HEK293T (cell line): ENCODE measurements around the gene RGS14.

Experiments used
- CTCF ChIA-PET: fragments of 350-600 bp; formaldehyde crosslinking; extraction: SDS; loops from one replicate; lab custom pipeline; 2021; ENCODE audit warnings: antibody characterized with exemption, inconsistent platforms; lab: Yijun Ruan, JAX
- POLR2A ChIA-PET: fragments of 350-600 bp; formaldehyde crosslinking; extraction: SDS; loops from one replicate; lab custom pipeline; 2020; ENCODE audit warnings: antibody characterized with exemption, inconsistent platforms; lab: Yijun Ruan, JAX
- DNase-seq: peaks from one replicate; pipeline ENCODE4 v3.0.0; 2012; ENCODE audit warnings: mixed read lengths; ENCODE audit errors: extremely low spot score
- ARNT ChIP-seq: fragments of 450-650 bp; IDR thresholded peaks from 2 replicates; pipeline ENCODE4 v1.6.1; 2017; ENCODE audit warnings: mild to moderate bottlenecking
- BHLHE40 ChIP-seq: fragments of 450-650 bp; IDR thresholded peaks from 2 replicates; pipeline ENCODE4 v1.6.1; 2016; ENCODE audit warnings: mild to moderate bottlenecking, moderate library complexity, borderline replicate concordance
- CTBP1 ChIP-seq: fragments of 450-650 bp; IDR thresholded peaks from 2 replicates; pipeline ENCODE4 v1.6.1; 2016; ENCODE audit warnings: borderline replicate concordance
- ELF4 ChIP-seq: fragments of 450-650 bp; IDR thresholded peaks from 2 replicates; pipeline ENCODE4 v1.6.1; 2017; ENCODE audit warnings: antibody characterized with exemption
- FOXA1 ChIP-seq: fragments of 450-650 bp; IDR thresholded peaks from 2 replicates; pipeline ENCODE4 v1.6.1; 2016; ENCODE audit warnings: mild to moderate bottlenecking
- FOXK2 ChIP-seq: fragments of 450-650 bp; IDR thresholded peaks from 2 replicates; pipeline ENCODE4 v1.6.1; 2016; ENCODE audit warnings: mild to moderate bottlenecking
- FOXM1 ChIP-seq: fragments of 450-650 bp; IDR thresholded peaks from 2 replicates; pipeline ENCODE4 v1.6.1; 2017; ENCODE audit warnings: mild to moderate bottlenecking, borderline replicate concordance
- HDGF ChIP-seq: fragments of 450-650 bp; IDR thresholded peaks from 2 replicates; pipeline ENCODE4 v1.6.1; 2017; ENCODE audit warnings: antibody characterized with exemption, borderline replicate concordance
- L3MBTL2 ChIP-seq: fragments of 450-650 bp; conservative IDR thresholded peaks from 2 replicates; pipeline ENCODE4 v1.6.1; 2016; ENCODE audit warnings: mild to moderate bottlenecking
- LEF1 ChIP-seq: fragments of 450-650 bp; IDR thresholded peaks from 2 replicates; pipeline ENCODE4 v1.6.1; 2017; ENCODE audit warnings: mild to moderate bottlenecking, borderline replicate concordance
- NFRKB ChIP-seq: fragments of 450-650 bp; IDR thresholded peaks from 2 replicates; pipeline ENCODE4 v1.6.1; 2016; ENCODE audit warnings: mild to moderate bottlenecking, moderate library complexity
- PKNOX1 ChIP-seq: fragments of 450-650 bp; IDR thresholded peaks from 2 replicates; pipeline ENCODE4 v1.6.1; 2016
- SP1 ChIP-seq: fragments of 450-650 bp; IDR thresholded peaks from 2 replicates; pipeline ENCODE4 v1.6.1; 2017
- SUZ12 ChIP-seq: fragments of 450-650 bp; IDR thresholded peaks from 2 replicates; pipeline ENCODE4 v1.6.1; 2016; ENCODE audit warnings: mild to moderate bottlenecking
- TARDBP ChIP-seq: fragments of 450-650 bp; IDR thresholded peaks from 2 replicates; pipeline ENCODE4 v1.6.1; 2016
- ZNF384 ChIP-seq: fragments of 450-650 bp; IDR thresholded peaks from 2 replicates; pipeline ENCODE4 v1.6.1; 2016

RGS14 gene

GRCh38 chr5:177361418-177362291 lies 3.9 kb downstream of the RGS14 start:
- ChIA-PET CTCF (interaction anchor here (0.7 kb wide), 2 partner anchors 9 to 66 kb away, joined by 3 to 5 read pairs; no protein-coding TSS in a partner anchor), POLR2A (interaction anchor here (3.5 kb wide), 1 partner anchor 10 kb away, joined by 42 read pairs; the partner anchor contains the start of gene LMAN2)
- no peak for DNase-seq
- TF ChIP-seq FOXM1: no peak
- TF ChIP-seq TARDBP: no peak
- TF ChIP-seq NFRKB: no peak
- no peak for TF ChIP-seq L3MBTL2
- TF ChIP-seq SUZ12: no peak
- TF ChIP-seq HDGF: no peak
- TF ChIP-seq ELF4: no peak
- TF ChIP-seq ZNF384: no peak
- TF ChIP-seq LEF1: no peak
- TF ChIP-seq BHLHE40: no peak
- TF ChIP-seq ARNT: no peak

DNA sequence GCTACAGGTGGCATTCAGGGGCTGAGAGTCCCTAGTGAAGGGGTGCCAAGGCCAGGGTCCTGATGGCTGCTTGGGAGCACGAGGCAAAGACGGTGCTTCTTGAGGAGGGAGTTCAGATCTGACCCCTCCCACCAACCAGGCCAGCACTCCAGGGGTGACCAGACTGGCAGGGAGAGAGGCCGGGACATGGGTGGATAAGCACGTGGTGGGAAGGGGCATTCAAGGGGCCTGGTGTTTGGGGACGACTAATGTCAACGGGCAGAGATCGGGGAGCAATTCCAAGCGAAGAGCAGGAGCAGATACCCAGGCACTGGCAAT lies 4.5 kb downstream of the RGS14 start:
- CTCF ChIA-PET: interaction anchor here (0.7 kb wide), 2 partner anchors 8 to 65 kb away, joined by 3 to 5 read pairs; no protein-coding TSS in a partner anchor

GRCh38 chr5:177362610-177363507 lies 5.1 kb downstream of the RGS14 start:
- no peak for TF ChIP-seq HDGF
- TF ChIP-seq L3MBTL2: no peak; the same call in 1 of the 2 replicates
- TF ChIP-seq FOXA1: no peak
- TF ChIP-seq SP1: no peak
- ChIA-PET CTCF (interaction anchor here (0.7 kb wide), 2 partner anchors 8 to 64 kb away, joined by 3 to 5 read pairs; no protein-coding TSS in a partner anchor), POLR2A (interaction anchor here (2.2 to 3.5 kb wide), 2 partner anchors 11 kb away, joined by 14 to 42 read pairs; partner anchors contain the start of gene LMAN2)
- DNase-seq: peak; percentile 86

More for the DNA sequence above, 4.5 kb downstream of the RGS14 start:
- DNase-seq: no peak
- POLR2A ChIA-PET: interaction anchor here (3.5 kb wide), 1 partner anchor 11 kb away, joined by 42 read pairs; the partner anchor contains the start of gene LMAN2
- TF ChIP-seq FOXA1 (no peak), FOXK2 (no peak)

- TF ChIP-seq FOXM1 (peak; percentile 38; the same call in 1 of the 2 replicates), BHLHE40 (no peak)
- DNase-seq: no peak
- ChIA-PET CTCF (no interaction called here), POLR2A (interaction anchor here (2.2 kb wide), 1 partner anchor 12 kb away, joined by 14 read pairs; the partner anchor contains the start of gene LMAN2)
Observed at GRCh38 chr5:177363565-177363964, 5.8 kb downstream of the RGS14 start.

DNA sequence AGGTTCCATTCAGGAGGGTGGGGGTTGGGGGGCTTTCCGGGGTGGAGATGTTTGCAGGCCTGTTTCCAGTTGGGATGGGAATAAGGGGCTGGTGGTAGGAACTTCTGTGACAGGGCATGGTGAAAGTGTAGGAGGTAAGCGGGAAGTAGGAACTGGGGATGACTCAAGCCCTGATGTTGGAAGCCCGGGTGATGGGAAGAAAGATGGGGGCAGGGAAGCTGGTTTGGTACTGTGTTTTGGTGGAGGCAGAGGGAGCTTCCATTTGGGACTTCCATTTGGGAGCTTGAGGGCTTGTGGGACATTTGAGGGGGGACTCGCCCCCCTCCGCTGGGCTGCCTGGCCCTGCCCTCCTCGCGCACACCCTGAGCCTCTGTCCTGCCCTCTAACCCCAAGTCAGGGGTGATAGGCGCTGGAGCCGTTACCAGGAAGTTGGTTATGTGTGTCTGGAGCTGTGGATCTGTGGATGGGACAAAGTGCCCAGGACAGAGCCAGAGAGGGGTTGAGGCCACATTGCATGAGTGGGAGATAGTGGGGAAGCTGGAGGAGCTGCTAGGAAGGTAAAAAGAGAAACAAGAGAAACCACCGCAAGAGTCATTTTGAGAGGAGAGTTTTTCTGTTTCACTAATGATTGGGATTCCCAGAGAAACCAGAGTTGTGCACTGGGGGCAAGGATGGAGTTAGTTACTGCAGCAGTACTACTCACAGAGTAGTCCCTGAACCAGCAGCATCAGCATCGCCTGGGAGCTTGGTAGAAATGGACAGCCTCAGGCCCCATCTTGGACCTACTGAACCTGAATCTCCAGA lies 6.6 kb downstream of the RGS14 start:
- ChIA-PET POLR2A (interaction anchor here (2.2 kb wide), 1 partner anchor 13 kb away, joined by 14 read pairs; the partner anchor contains the start of gene LMAN2), CTCF (interaction anchor here (1.1 kb wide), 1 partner anchor 26 kb away, joined by 3 read pairs; no protein-coding TSS in a partner anchor)
- DNase-seq: no peak
- no peak for TF ChIP-seq PKNOX1
- TF ChIP-seq BHLHE40: no peak
- TF ChIP-seq CTBP1: no peak
- no peak for TF ChIP-seq ELF4
- no peak for TF ChIP-seq HDGF
- no peak for TF ChIP-seq SP1
- TF ChIP-seq SUZ12: no peak
- TF ChIP-seq FOXA1: no peak
- TF ChIP-seq TARDBP: no peak
- TF ChIP-seq NFRKB: no peak
- TF ChIP-seq ARNT: no peak
- TF ChIP-seq ZNF384: no peak
- TF ChIP-seq FOXM1: no peak
- no peak for TF ChIP-seq L3MBTL2
- no peak for TF ChIP-seq LEF1
- no peak for TF ChIP-seq FOXK2

GRCh38 chr5:177365845-177366527 lies 8.3 kb downstream of the RGS14 start:
- CTCF ChIA-PET: interaction anchor here (0.6 to 1.7 kb wide), 6 partner anchors 14 to 129 kb away, joined by 3 to 5 read pairs (median 4); partner anchors contain the start of gene LMAN2

More at GRCh38 chr5:177365845-177366527, 8.3 kb downstream of the RGS14 start:
- TF ChIP-seq TARDBP (no peak), FOXK2 (no peak), L3MBTL2 (no peak), HDGF (no peak), PKNOX1 (no peak), NFRKB (no peak), FOXM1 (no peak), SP1 (no peak), CTBP1 (no peak), ZNF384 (no peak), BHLHE40 (no peak), ELF4 (no peak), SUZ12 (no peak), FOXA1 (no peak), ARNT (no peak), LEF1 (no peak)
- no peak for DNase-seq
- POLR2A ChIA-PET: interaction anchor here (1.1 to 2.6 kb wide), 7 partner anchors 9 to 150 kb away, joined by 3 to 38 read pairs (median 5); partner anchors contain the start of genes LMAN2 and MXD3
